GM12878 (cell line): ENCODE data around the gene AAGAB. TPM values are rescaled to one million over a fixed set of nuclear protein-coding genes. Genes with fewer than 3 reads are reported as not detected.

Experiments used
- ASH2L ChIP-seq: fragments of 300-600, 200-600 bp; sonication (generic); IDR thresholded peaks from 2 replicates; pipeline ENCODE4 v1.6.1; 2017; ENCODE audit warnings: low read depth, mild to moderate bottlenecking, borderline replicate concordance
- ATF7 ChIP-seq: fragments of 450-650 bp; IDR thresholded peaks from 2 replicates; pipeline ENCODE4 v1.6.1; 2016; ENCODE audit warnings: low read depth, mild to moderate bottlenecking
- BMI1 ChIP-seq: fragments of 450-650 bp; IDR thresholded peaks from 2 replicates; pipeline ENCODE4 v1.6.1; 2016; ENCODE audit warnings: mild to moderate bottlenecking, moderate library complexity, borderline replicate concordance
- EZH2 ChIP-seq: IDR thresholded peaks from 2 replicates; pipeline ENCODE4 v1.6.1; 2012; ENCODE audit warnings: low read depth, mild to moderate bottlenecking, control low read depth, inconsistent platforms, low read length, borderline replicate concordance; ENCODE audit not compliant: control insufficient read depth
- GABPA ChIP-seq: IDR thresholded peaks from 2 replicates; pipeline ENCODE4 v1.6.1; 2014; ENCODE audit warnings: antibody characterized with exemption, low read depth, mild to moderate bottlenecking, inconsistent platforms
- PKNOX1 ChIP-seq: fragments of 450-650 bp; IDR thresholded peaks from 2 replicates; pipeline ENCODE4 v1.6.1; 2016; ENCODE audit warnings: mild to moderate bottlenecking
- RB1 ChIP-seq: fragments of 450-650 bp; formaldehyde crosslinking; IDR thresholded peaks from 2 replicates; pipeline ENCODE4 v1.6.1; 2017; ENCODE audit warnings: mild to moderate bottlenecking, borderline replicate concordance
- RBBP5 ChIP-seq: fragments of 200-600 bp; sonication (generic); conservative IDR thresholded peaks from 2 replicates; pipeline ENCODE4 v1.6.1; 2016
- RFX5 ChIP-seq: IDR thresholded peaks from 2 replicates; pipeline ENCODE4 v1.6.1; 2011; ENCODE audit warnings: low read depth, low read length, improper control_type of control experiment
- SKIL ChIP-seq: fragments of 450-650 bp; IDR thresholded peaks from 2 replicates; pipeline ENCODE4 v1.6.1; 2017; ENCODE audit warnings: mild to moderate bottlenecking, low read depth, inconsistent platforms; ENCODE audit not compliant: poor library complexity, severe bottlenecking
- SP1 ChIP-seq: IDR thresholded peaks from one replicate; pipeline ENCODE4 v1.6.1; 2011; ENCODE audit warnings: low read depth, low read length
- SREBF1 ChIP-seq: IDR thresholded peaks from 2 replicates; pipeline ENCODE4 v1.6.1; 2012; ENCODE audit warnings: mild to moderate bottlenecking, low read length
- SREBF2 ChIP-seq: IDR thresholded peaks from 2 replicates; pipeline ENCODE4 v1.6.1; 2012; ENCODE audit warnings: mild to moderate bottlenecking, low read length
- TAF1 ChIP-seq: IDR thresholded peaks from 2 replicates; pipeline ENCODE4 v1.6.1; 2011; ENCODE audit warnings: mild to moderate bottlenecking, low read depth, low read length, borderline replicate concordance
- YBX1 ChIP-seq: fragments of 450-650 bp; IDR thresholded peaks from 2 replicates; pipeline ENCODE4 v1.6.1; 2016; ENCODE audit warnings: antibody characterized with exemption
- ZBED1 ChIP-seq: IDR thresholded peaks from 2 replicates; pipeline ENCODE4 v1.6.1; 2016; ENCODE audit warnings: borderline replicate concordance
- polyA plus RNA-seq, 11 experiments: library from polyadenylated mRNA; depleted of rRNA in 4 of 11; unstranded in 6 of 11; stranded (reverse) in 5 of 11; fragments of >200 nt; fragmentation: Nextera tagmentation in 4 of 11; fragmentation: Illumina TruSeq in 1 of 11; extraction: Ambion mirVana in 4 of 11; extraction: Trizol in 1 of 11; gene quantifications; 1 replicate in 1 of 11; 2 replicates in 10 of 11; pipeline versions ENCODE4 v1.2.1 to v1.2.3, GENCODE V29; 2011 to 2016; ENCODE audit warnings: inconsistent platforms in 2 of 11, missing spikeins in 2 of 11, low read depth in 1 of 11
- total RNA-seq, 4 experiments: library from RNA; depleted of rRNA in 3 of 4; stranded (reverse); fragments of >200 nt in 3 of 4; fragmentation: Illumina TruSeq in 1 of 4; extraction: Trizol in 1 of 4; gene quantifications; 2 replicates each; pipeline versions ENCODE4 v1.2.1 to v1.2.3, GENCODE V29; 2013 to 2021
- TF ChIP-seq, protein P1 (sequence below): fragments of 150-350 bp; IDR thresholded peaks from 2 replicates; pipeline ENCODE4 v1.6.1; 2014; ENCODE audit warnings: mild to moderate bottlenecking, low read depth, low read length
- TF ChIP-seq, protein P2 (sequence below): IDR thresholded peaks from 2 replicates; pipeline ENCODE4 v1.6.1; 2012; ENCODE audit warnings: low read depth, low read length, improper control_type of control experiment
- TF ChIP-seq, protein P3 (sequence below): IDR thresholded peaks from 2 replicates; pipeline ENCODE4 v1.6.1; 2012; ENCODE audit warnings: low read depth, low read length, improper control_type of control experiment
- TF ChIP-seq, protein P4 (sequence below): IDR thresholded peaks from 2 replicates; pipeline ENCODE4 v1.6.1; 2012; ENCODE audit warnings: low read depth, low read length, improper control_type of control experiment

The AAGAB gene
- total and polyA plus RNA-seq, 10 of the 15 experiments (the other 5 are each of a cell fraction or from before 2014, with no cell fraction given), result 11.4 to 62.3 (median 38.0) TPM

- no peak for TF ChIP-seq SKIL
- TF ChIP-seq ASH2L, result no peak
- no peak for TF ChIP-seq RFX5
- TF ChIP-seq EZH2, result no peak
- TF ChIP-seq, protein P1, sequence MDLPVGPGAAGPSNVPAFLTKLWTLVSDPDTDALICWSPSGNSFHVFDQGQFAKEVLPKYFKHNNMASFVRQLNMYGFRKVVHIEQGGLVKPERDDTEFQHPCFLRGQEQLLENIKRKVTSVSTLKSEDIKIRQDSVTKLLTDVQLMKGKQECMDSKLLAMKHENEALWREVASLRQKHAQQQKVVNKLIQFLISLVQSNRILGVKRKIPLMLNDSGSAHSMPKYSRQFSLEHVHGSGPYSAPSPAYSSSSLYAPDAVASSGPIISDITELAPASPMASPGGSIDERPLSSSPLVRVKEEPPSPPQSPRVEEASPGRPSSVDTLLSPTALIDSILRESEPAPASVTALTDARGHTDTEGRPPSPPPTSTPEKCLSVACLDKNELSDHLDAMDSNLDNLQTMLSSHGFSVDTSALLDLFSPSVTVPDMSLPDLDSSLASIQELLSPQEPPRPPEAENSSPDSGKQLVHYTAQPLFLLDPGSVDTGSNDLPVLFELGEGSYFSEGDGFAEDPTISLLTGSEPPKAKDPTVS, result no peak
- TF ChIP-seq ATF7, result no peak
- TF ChIP-seq SREBF1, result no peak
- no peak for TF ChIP-seq ZBED1
- no peak for TF ChIP-seq YBX1
- no peak for TF ChIP-seq GABPA
- TF ChIP-seq, protein P2, sequence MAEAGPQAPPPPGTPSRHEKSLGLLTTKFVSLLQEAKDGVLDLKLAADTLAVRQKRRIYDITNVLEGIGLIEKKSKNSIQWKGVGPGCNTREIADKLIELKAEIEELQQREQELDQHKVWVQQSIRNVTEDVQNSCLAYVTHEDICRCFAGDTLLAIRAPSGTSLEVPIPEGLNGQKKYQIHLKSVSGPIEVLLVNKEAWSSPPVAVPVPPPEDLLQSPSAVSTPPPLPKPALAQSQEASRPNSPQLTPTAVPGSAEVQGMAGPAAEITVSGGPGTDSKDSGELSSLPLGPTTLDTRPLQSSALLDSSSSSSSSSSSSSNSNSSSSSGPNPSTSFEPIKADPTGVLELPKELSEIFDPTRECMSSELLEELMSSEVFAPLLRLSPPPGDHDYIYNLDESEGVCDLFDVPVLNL, result no peak
- no peak for TF ChIP-seq RB1
- TF ChIP-seq, protein P3, sequence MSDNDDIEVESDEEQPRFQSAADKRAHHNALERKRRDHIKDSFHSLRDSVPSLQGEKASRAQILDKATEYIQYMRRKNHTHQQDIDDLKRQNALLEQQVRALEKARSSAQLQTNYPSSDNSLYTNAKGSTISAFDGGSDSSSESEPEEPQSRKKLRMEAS, result no peak
- no peak for TF ChIP-seq SP1
- TF ChIP-seq, protein P4, sequence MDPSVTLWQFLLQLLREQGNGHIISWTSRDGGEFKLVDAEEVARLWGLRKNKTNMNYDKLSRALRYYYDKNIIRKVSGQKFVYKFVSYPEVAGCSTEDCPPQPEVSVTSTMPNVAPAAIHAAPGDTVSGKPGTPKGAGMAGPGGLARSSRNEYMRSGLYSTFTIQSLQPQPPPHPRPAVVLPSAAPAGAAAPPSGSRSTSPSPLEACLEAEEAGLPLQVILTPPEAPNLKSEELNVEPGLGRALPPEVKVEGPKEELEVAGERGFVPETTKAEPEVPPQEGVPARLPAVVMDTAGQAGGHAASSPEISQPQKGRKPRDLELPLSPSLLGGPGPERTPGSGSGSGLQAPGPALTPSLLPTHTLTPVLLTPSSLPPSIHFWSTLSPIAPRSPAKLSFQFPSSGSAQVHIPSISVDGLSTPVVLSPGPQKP, result no peak
- no peak for TF ChIP-seq BMI1
- no peak for TF ChIP-seq RBBP5
- TF ChIP-seq SREBF2, result no peak
- no peak for TF ChIP-seq PKNOX1
- no peak for TF ChIP-seq TAF1
These were observed 79.4 kb downstream of the AAGAB start (continued) for GRCh38 chr15:67174864-67175573.
